ENCODE data around the gene BLOC1S3.

Gene BLOC1S3

DNA sequence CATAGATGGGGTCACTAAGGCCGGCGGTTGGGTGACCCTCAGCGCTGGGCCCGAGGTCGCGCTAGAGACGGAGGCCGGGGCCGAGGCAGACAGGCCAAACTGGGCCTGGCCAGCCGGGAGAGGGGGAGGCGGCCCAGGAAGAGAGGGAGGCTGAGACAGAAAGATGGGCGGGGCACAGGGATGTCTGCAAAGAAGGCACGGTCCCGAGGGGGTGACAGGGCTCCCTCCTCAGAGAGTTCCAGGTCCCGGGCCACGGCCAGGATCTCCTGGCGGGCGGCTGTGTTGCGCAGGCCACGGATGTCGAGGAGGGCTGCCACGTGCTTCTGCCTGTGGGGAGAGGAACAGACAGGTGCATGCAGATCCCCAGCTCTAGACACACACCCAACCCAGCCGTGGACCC is 34.4 kb downstream of the BLOC1S3 start:
- no peak for TF ChIP-seq CTCF (IDR thresholded peaks at IDR 0.05; ENCODE audit: borderline replicate concordance, extremely low read depth, low read length, poor library complexity, severe bottlenecking)
- no peak for TF ChIP-seq EZH2 (IDR thresholded peaks at IDR 0.05; ENCODE audit: borderline replicate concordance, low read depth, low read length, severe bottlenecking)

DNA sequence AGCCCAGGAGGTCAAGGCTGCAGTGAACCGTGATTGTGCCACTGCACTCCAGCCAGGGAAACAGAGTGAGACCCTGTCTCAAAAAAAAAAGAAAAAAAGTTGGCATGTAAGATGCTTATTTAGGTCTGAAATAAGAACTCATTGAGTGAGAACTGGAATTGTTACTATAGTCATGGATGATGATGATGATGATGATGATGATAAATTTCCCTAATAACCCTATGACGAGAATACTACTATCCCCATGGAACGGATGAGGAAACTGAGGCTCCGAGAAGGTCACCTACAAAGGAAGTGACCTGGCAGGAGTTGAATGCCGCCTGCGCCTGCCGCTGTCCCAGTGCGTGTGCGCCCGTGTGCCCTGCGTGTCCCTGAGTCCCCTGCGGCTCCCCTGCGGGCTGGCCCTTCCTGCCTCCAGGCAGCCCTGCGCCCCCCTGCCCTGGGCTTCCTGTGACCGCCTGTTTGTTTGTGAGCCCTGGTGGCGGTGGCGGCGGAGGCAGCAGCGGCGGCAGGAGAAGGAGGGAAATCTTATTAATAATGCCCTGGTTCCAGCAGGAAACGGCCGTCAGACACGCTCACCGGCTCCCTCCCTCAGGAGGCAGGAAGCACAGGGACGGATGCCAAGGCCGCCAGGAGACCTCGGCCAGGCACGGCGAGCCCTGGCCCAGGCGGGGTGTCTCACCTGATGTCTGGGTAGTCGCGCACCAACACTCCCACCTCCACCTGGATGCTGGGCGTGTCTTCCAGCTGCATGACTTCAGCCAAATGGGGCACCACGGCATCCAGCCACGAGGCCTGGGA is 37.0 kb downstream of the BLOC1S3 start:
- Histone ChIP-seq H3K27me3 (ENCODE audit: insufficient read depth, low read length, poor library complexity) (peaks cover 8% of the 10 kb centered on the region), H3K9ac (ENCODE audit: low read depth, low read length) (no peak overlapping the region), H3K4me3 (ENCODE audit: low read depth in 1 of 2, low read length in 2 of 2) (no peak overlapping the region), H3K36me3 (ENCODE audit: insufficient read depth, low read length) (no peaks in the 10 kb centered on the region), H3K4me2 (ENCODE audit: insufficient read depth, low read length) (no peak overlapping the region), H3K4me1 (ENCODE audit: insufficient read depth, low read length) (no peaks in the 10 kb centered on the region), H4K20me1 (ENCODE audit: insufficient read depth, low read length) (no peaks in the 10 kb centered on the region), H3K9me3 (ENCODE audit: insufficient read depth, low read length, severe bottlenecking) (no peaks in the 10 kb centered on the region), H3K27ac (ENCODE audit: low read length) (no peak overlapping the region), H3K79me2 (ENCODE audit: insufficient read depth, low read length) (no peaks in the 10 kb centered on the region), H2AFZ (ENCODE audit: low read depth, low read length) (no peak overlapping the region)
- no peak for DNase-seq
- TF ChIP-seq CTCF (IDR thresholded peaks at IDR 0.05; ENCODE audit: borderline replicate concordance, extremely low read depth, low read length, poor library complexity, severe bottlenecking) (no peak), EZH2 (IDR thresholded peaks at IDR 0.05; ENCODE audit: borderline replicate concordance, low read depth, low read length, severe bottlenecking) (no peak)
- no peak for ATAC-seq (ENCODE audit: insufficient read depth, low read depth)

More for the DNA sequence above, 34.4 kb downstream of the BLOC1S3 start:
- H3K9me3 ChIP-seq (ENCODE audit: insufficient read depth, low read length, severe bottlenecking), result no peaks in the 10 kb centered on the region
- H3K27ac ChIP-seq (ENCODE audit: low read length), result no peak overlapping the region
- no peak overlapping the region for H3K4me2 ChIP-seq (ENCODE audit: insufficient read depth, low read length)
- DNase-seq, result no peak
- ATAC-seq (ENCODE audit: insufficient read depth, low read depth), result no peak
- no peaks in the 10 kb centered on the region for H3K36me3 ChIP-seq (ENCODE audit: insufficient read depth, low read length)
- H3K4me1 ChIP-seq (ENCODE audit: insufficient read depth, low read length), result no peaks in the 10 kb centered on the region
- H4K20me1 ChIP-seq (ENCODE audit: insufficient read depth, low read length), result no peaks in the 10 kb centered on the region
- no peak overlapping the region for H2AFZ ChIP-seq (ENCODE audit: low read depth, low read length)
- peaks cover 6% of the 10 kb centered on the region for H3K27me3 ChIP-seq (ENCODE audit: insufficient read depth, low read length, poor library complexity)
- no peaks in the 10 kb centered on the region for H3K79me2 ChIP-seq (ENCODE audit: insufficient read depth, low read length)
- H3K9ac ChIP-seq (ENCODE audit: low read depth, low read length), result no peak overlapping the region
- H3K4me3 ChIP-seq (ENCODE audit: low read depth in 1 of 2, low read length in 2 of 2), result no peak overlapping the region

- ATAC-seq (ENCODE audit: insufficient read depth, low read depth), result no peak
- H2AFZ ChIP-seq (ENCODE audit: low read depth, low read length), result no peak overlapping the region
- H3K27me3 ChIP-seq (ENCODE audit: insufficient read depth, low read length, poor library complexity), result peaks cover 7% of the 10 kb centered on the region
- H3K27ac ChIP-seq (ENCODE audit: low read length), result no peak overlapping the region
- no peaks in the 10 kb centered on the region for H4K20me1 ChIP-seq (ENCODE audit: insufficient read depth, low read length)
- H3K36me3 ChIP-seq (ENCODE audit: insufficient read depth, low read length), result no peaks in the 10 kb centered on the region
- no peaks in the 10 kb centered on the region for H3K9me3 ChIP-seq (ENCODE audit: insufficient read depth, low read length, severe bottlenecking)
- DNase-seq, result no peak
- H3K79me2 ChIP-seq (ENCODE audit: insufficient read depth, low read length), result no peaks in the 10 kb centered on the region
- no peak overlapping the region for H3K9ac ChIP-seq (ENCODE audit: low read depth, low read length)
- TF ChIP-seq CTCF (IDR thresholded peaks at IDR 0.05; ENCODE audit: borderline replicate concordance, extremely low read depth, low read length, poor library complexity, severe bottlenecking) (no peak), EZH2 (IDR thresholded peaks at IDR 0.05; ENCODE audit: borderline replicate concordance, low read depth, low read length, severe bottlenecking) (no peak)
- no peak overlapping the region for H3K4me2 ChIP-seq (ENCODE audit: insufficient read depth, low read length)
- no peaks in the 10 kb centered on the region for H3K4me1 ChIP-seq (ENCODE audit: insufficient read depth, low read length)
- no peak overlapping the region for H3K4me3 ChIP-seq (ENCODE audit: low read depth in 1 of 2, low read length in 2 of 2)
These were observed 38.1 kb downstream of the BLOC1S3 start for GRCh38 chr19:45216667-45217066.

Measured in DND-41 (cell line).